GM23338 (cell line): Measurements from ENCODE around the gene EXOC3. TPM values are rescaled to one million over a fixed set of nuclear protein-coding genes. Genes with fewer than 3 reads are reported as not detected.

Source experiments
- ATAC-seq: fragments of 200-7000 bp; cut with Tn5 transposase; 3 replicates; pipeline ENCODE4 v1.9.1; 2020
- DNase-seq: peaks from one replicate; pipeline ENCODE4 v3.0.0-alpha.2; 2015; ENCODE audit warnings: low spot score
- H2AFZ ChIP-seq: fragments of 200-600 bp; sonication (generic); 2 replicates; pipeline ENCODE4 v1.8.0; 2016; ENCODE audit warnings: antibody characterized with exemption, mild to moderate bottlenecking, moderate library complexity
- H3F3A ChIP-seq: fragments of 200-600 bp; sonication (generic); replicated peaks from 2 replicates; pipeline ENCODE4 v1.8.0; 2017; ENCODE audit warnings: antibody characterized with exemption, mixed run types, low read depth
- H3K27ac ChIP-seq: fragments of 200-600 bp; sonication (generic); 2 replicates; pipeline ENCODE4 v1.6.1; 2016; ENCODE audit warnings: low read depth
- H3K27me3 ChIP-seq: fragments of 200-600 bp; sonication (generic); 2 replicates; pipeline ENCODE4 v1.8.0; 2016; ENCODE audit warnings: mild to moderate bottlenecking, mixed run types, moderate library complexity; ENCODE audit not compliant: insufficient read depth
- H3K36me3 ChIP-seq: fragments of 200-600 bp; sonication (generic); 2 replicates; pipeline ENCODE4 v1.8.0; 2016; ENCODE audit warnings: mild to moderate bottlenecking; ENCODE audit not compliant: insufficient read depth
- H3K4me1 ChIP-seq: fragments of 200-600 bp; sonication (generic); 2 replicates; pipeline ENCODE4 v1.8.0; 2016; ENCODE audit warnings: mild to moderate bottlenecking, moderate library complexity; ENCODE audit not compliant: insufficient read depth
- H3K4me2 ChIP-seq: fragments of 200-600 bp; sonication (generic); 2 replicates; pipeline ENCODE4 v1.7.1; 2017; ENCODE audit warnings: mixed run types
- H3K4me3 ChIP-seq: fragments of 200-600 bp; sonication (generic); 2 replicates; pipeline ENCODE4 v1.6.1; 2016; ENCODE audit warnings: mixed run types
- H3K79me2 ChIP-seq: fragments of 200-600 bp; sonication (generic); replicated peaks from 2 replicates; pipeline ENCODE4 v1.8.0; 2017; ENCODE audit warnings: mild to moderate bottlenecking; ENCODE audit not compliant: insufficient read depth
- H3K9me2 ChIP-seq: fragments of 200-600 bp; sonication (generic); 2 replicates; pipeline ENCODE4 v1.8.0; 2017; ENCODE audit not compliant: insufficient read depth
- H4K20me1 ChIP-seq: fragments of 200-600 bp; sonication (generic); replicated peaks from 2 replicates; pipeline ENCODE4 v1.8.0; 2017; ENCODE audit warnings: mild to moderate bottlenecking; ENCODE audit not compliant: insufficient read depth
- H3K27ac Mint-ChIP-seq: 2 replicates; pipeline ENCODE4 v1.8.0; 2020; ENCODE audit warnings: inconsistent platforms, mild to moderate bottlenecking, moderate library complexity, mixed read lengths
- H3K27me3 Mint-ChIP-seq: 3 replicates; pipeline ENCODE4 v1.8.0; 2022; ENCODE audit warnings: low read depth, mild to moderate bottlenecking, moderate library complexity, mixed read lengths, inconsistent platforms; ENCODE audit not compliant: insufficient read depth, poor library complexity
- H3K36me3 Mint-ChIP-seq: 3 replicates; pipeline ENCODE4 v1.8.0; 2021; ENCODE audit warnings: low read depth, mild to moderate bottlenecking, inconsistent platforms, moderate library complexity, mixed read lengths
- H3K4me1 Mint-ChIP-seq: 3 replicates; pipeline ENCODE4 v1.8.0; 2020; ENCODE audit warnings: mild to moderate bottlenecking, inconsistent platforms, mixed read lengths
- H3K4me3 Mint-ChIP-seq: 3 replicates; pipeline ENCODE4 v1.8.0; 2021; ENCODE audit warnings: moderate library complexity, mild to moderate bottlenecking, inconsistent platforms, mixed read lengths
- H3K9me3 Mint-ChIP-seq: 3 replicates; pipeline ENCODE4 v1.8.0; 2020; ENCODE audit warnings: moderate library complexity, mild to moderate bottlenecking, inconsistent platforms, mixed read lengths
- CREB1 ChIP-seq: fragments of 250-450 bp; sonication (Bioruptor Pico); IDR thresholded peaks from 2 replicates; pipeline ENCODE4 v1.5.0; 2020; ENCODE audit warnings: low read depth, mild to moderate bottlenecking, moderate library complexity
- CTCF ChIP-seq, 2 experiments: fragments of 200-600 bp in 1 of 2; sonication (generic) in 1 of 2; conservative IDR thresholded peaks; 2 replicates each; pipeline versions ENCODE4 v1.5.1 to v1.6.1; 2016 to 2017; ENCODE audit warnings: antibody characterized with exemption in 2 of 2, low read depth in 2 of 2, mild to moderate bottlenecking in 2 of 2, moderate library complexity in 1 of 2
- ETS1 ChIP-seq: IDR thresholded peaks from 2 replicates; pipeline ENCODE4 v1.6.1; 2016; ENCODE audit warnings: antibody characterized with exemption
- EZH2 ChIP-seq: fragments of 200-600 bp; sonication (generic); IDR thresholded peaks from one replicate; pipeline ENCODE4 v1.8.0; 2017; ENCODE audit warnings: antibody characterized with exemption, mild to moderate bottlenecking, low read depth; ENCODE audit not compliant: unreplicated experiment
- EZH2phosphoT487 ChIP-seq: fragments of 200-600 bp; sonication (generic); IDR thresholded peaks from one replicate; pipeline ENCODE4 v1.8.1; 2018; ENCODE audit warnings: antibody characterized with exemption; ENCODE audit not compliant: unreplicated experiment
- JUNB ChIP-seq: IDR thresholded peaks from one replicate; pipeline ENCODE4 v1.6.1; 2016; ENCODE audit warnings: antibody characterized with exemption; ENCODE audit not compliant: unreplicated experiment
- NANOG ChIP-seq: IDR thresholded peaks from 2 replicates; pipeline ENCODE4 v1.6.1; 2016; ENCODE audit warnings: antibody characterized with exemption, borderline replicate concordance
- POLR2AphosphoS5 ChIP-seq: IDR thresholded peaks from 2 replicates; pipeline ENCODE4 v1.6.1; 2016; ENCODE audit warnings: antibody characterized with exemption, low read depth
- REST ChIP-seq: IDR thresholded peaks from one replicate; pipeline ENCODE4 v1.6.1; 2018; ENCODE audit warnings: antibody characterized with exemption; ENCODE audit not compliant: unreplicated experiment
- ZNF114 ChIP-seq: fragments of 250-450 bp; sonication (Bioruptor Pico); IDR thresholded peaks from 2 replicates; pipeline ENCODE4 v1.5.0; 2020; ENCODE audit warnings: mild to moderate bottlenecking, moderate library complexity
- ZNF331 ChIP-seq: fragments of 250-450 bp; sonication (Bioruptor Pico); IDR thresholded peaks from 2 replicates; pipeline ENCODE4 v1.5.0; 2020; ENCODE audit warnings: low read depth, mild to moderate bottlenecking, moderate library complexity
- ZNF462 ChIP-seq: fragments of 250-450 bp; sonication (Bioruptor Pico); IDR thresholded peaks from 2 replicates; pipeline ENCODE4 v1.5.0; 2020; ENCODE audit warnings: mild to moderate bottlenecking, moderate library complexity
- polyA plus RNA-seq: library from polyadenylated mRNA; unstranded; fragments of >200 nt; fragmentation: Nextera tagmentation; extraction: Ambion mirVana; gene quantifications from 2 replicates; pipeline ENCODE4 v1.2.1, GENCODE V29; 2016
- total RNA-seq: library from RNA; depleted of rRNA; stranded (reverse); fragments of >200 nt; shearing (Covaris generic); gene quantifications from 2 replicates; pipeline ENCODE4 v1.2.3, GENCODE V29; 2014

The EXOC3 gene
- total and polyA plus RNA-seq, 2 experiments from 2014 or later = 13.4 to 31.6 TPM

GRCh38 chr5:511476-511875, 68.5 kb downstream of the EXOC3 start:
- TF ChIP-seq POLR2AphosphoS5 (no peak), ZNF114 (CRISPR knock-in tag) (no peak), NANOG (no peak), CTCF (conservative IDR thresholded peaks at IDR 0.05; ENCODE audit: low read depth in 2 of 2) (no peak), CREB1 (CRISPR knock-in tag) (no peak), ETS1 (no peak), EZH2phosphoT487 (no peak), EZH2 (no peak), JUNB (no peak), ZNF462 (CRISPR knock-in tag) (no peak), ZNF331 (CRISPR knock-in tag) (no peak), REST (no peak)
- no peaks in the 10 kb centered on the region for H4K20me1 ChIP-seq
- Mint-ChIP-seq H3K4me3 (no peak overlapping the region), H3K4me1 (no peaks in the 10 kb centered on the region; the same call in 2 of the 3 replicates), H3K27me3 (peaks cover 27% of the 10 kb centered on the region), H3K36me3 (no peaks in the 10 kb centered on the region), H3K27ac (no peak overlapping the region), H3K9me3 (peaks cover 5% of the 10 kb centered on the region; the same call in 1 of the 3 replicates)
- no peak overlapping the region for H3K27ac ChIP-seq
- H3K4me1 ChIP-seq = no peaks in the 10 kb centered on the region
- no peak for DNase-seq
- no peaks in the 10 kb centered on the region for H3K79me2 ChIP-seq
- no peaks in the 10 kb centered on the region for H3K36me3 ChIP-seq
- no peak for ATAC-seq
- no peaks in the 10 kb centered on the region for H3K9me2 ChIP-seq
- H2AFZ ChIP-seq = no peak overlapping the region
- H3K27me3 ChIP-seq = no peaks in the 10 kb centered on the region
- no peak overlapping the region for H3K4me2 ChIP-seq
- no peak overlapping the region for H3K4me3 ChIP-seq
- no peaks in the 10 kb centered on the region for H3F3A ChIP-seq
